ENCODE measurements around the gene OR9Q1. TPM values are rescaled to one million over a fixed set of nuclear protein-coding genes. Genes with fewer than 3 reads are reported as not detected.

OR9Q1 gene
- total and polyA plus RNA-seq, 2 experiments from 2014 or later, result not detected

DNA sequence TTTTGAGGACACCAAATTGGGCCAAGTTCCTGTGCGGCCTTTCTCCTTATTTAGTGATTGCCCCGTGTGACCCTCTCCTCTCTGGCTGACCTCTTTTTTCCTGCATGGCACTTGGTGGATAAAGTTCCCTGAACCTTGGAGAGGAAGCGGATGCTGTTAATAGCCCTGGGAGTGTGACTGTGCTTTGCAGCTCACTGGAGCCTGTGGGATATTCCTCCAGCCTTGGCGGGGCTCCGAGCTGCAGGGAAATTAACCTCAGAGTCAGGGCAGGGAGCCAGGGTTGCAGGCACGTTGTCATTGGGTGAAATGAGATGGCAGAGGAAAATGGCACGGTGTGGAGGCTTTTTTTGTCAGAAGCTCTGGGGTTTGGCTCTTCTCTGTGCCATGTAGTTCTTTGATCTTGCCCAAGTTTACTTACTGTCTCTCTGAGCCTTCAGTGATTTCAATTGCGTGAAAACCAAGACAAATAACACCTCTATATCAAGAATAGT lies 965 bp downstream of the OR9Q1 start (continued):
- TF ChIP-seq, protein P1, sequence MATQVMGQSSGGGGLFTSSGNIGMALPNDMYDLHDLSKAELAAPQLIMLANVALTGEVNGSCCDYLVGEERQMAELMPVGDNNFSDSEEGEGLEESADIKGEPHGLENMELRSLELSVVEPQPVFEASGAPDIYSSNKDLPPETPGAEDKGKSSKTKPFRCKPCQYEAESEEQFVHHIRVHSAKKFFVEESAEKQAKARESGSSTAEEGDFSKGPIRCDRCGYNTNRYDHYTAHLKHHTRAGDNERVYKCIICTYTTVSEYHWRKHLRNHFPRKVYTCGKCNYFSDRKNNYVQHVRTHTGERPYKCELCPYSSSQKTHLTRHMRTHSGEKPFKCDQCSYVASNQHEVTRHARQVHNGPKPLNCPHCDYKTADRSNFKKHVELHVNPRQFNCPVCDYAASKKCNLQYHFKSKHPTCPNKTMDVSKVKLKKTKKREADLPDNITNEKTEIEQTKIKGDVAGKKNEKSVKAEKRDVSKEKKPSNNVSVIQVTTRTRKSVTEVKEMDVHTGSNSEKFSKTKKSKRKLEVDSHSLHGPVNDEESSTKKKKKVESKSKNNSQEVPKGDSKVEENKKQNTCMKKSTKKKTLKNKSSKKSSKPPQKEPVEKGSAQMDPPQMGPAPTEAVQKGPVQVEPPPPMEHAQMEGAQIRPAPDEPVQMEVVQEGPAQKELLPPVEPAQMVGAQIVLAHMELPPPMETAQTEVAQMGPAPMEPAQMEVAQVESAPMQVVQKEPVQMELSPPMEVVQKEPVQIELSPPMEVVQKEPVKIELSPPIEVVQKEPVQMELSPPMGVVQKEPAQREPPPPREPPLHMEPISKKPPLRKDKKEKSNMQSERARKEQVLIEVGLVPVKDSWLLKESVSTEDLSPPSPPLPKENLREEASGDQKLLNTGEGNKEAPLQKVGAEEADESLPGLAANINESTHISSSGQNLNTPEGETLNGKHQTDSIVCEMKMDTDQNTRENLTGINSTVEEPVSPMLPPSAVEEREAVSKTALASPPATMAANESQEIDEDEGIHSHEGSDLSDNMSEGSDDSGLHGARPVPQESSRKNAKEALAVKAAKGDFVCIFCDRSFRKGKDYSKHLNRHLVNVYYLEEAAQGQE (IDR thresholded peaks at IDR 0.05; ENCODE audit: unreplicated experiment), result no peak
- TF ChIP-seq JUNB (IDR thresholded peaks at IDR 0.05; ENCODE audit: unreplicated experiment), result no peak
- TF ChIP-seq EZH2 (IDR thresholded peaks at IDR 0.05; ENCODE audit: low read depth, unreplicated experiment), result no peak
- TF ChIP-seq ZNF114 (CRISPR knock-in tag; IDR thresholded peaks at IDR 0.05), result no peak
- TF ChIP-seq POLR2AphosphoS5 (IDR thresholded peaks at IDR 0.05; ENCODE audit: low read depth), result no peak

DNA sequence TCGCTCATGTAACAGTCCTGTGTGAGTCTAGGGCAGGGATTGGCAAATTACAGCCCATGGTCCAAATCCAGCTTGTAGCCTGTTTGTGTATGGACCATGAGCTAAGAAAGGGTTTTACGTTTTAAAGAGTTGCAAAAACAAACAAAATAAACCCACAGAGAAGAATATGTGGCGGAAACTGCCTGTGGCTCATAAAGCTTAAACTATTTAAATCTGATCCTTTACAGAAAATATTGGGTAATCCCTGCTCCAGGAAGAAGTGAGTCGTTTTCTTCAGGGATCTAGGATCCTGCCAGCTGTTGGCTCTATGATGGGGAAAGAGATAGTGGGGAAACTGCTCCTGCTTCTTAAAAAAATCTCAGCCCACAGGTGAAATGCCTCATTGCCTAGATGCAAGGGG lies 3.7 kb downstream of the OR9Q1 start:
- Histone ChIP-seq H3K27ac (ENCODE audit: low read depth) (no peak overlapping the region), H3K9me2 (ENCODE audit: insufficient read depth) (no peaks in the 10 kb centered on the region), H3K4me2 (no peak overlapping the region), H4K20me1 (replicated peaks; ENCODE audit: insufficient read depth) (no peaks in the 10 kb centered on the region), H2AFZ (peak overlapping the region; percentile 69; the same call in 1 of the 2 replicates), H3K36me3 (ENCODE audit: insufficient read depth) (no peaks in the 10 kb centered on the region), H3F3A (replicated peaks; ENCODE audit: low read depth) (no peaks in the 10 kb centered on the region), H3K79me2 (replicated peaks; ENCODE audit: insufficient read depth) (no peaks in the 10 kb centered on the region), H3K4me1 (ENCODE audit: insufficient read depth) (no peaks in the 10 kb centered on the region), H3K4me3 (no peak overlapping the region), H3K27me3 (ENCODE audit: insufficient read depth) (no peaks in the 10 kb centered on the region)
- H3K27me3 Mint-ChIP-seq (ENCODE audit: insufficient read depth, low read depth, poor library complexity), result peaks cover 1% of the 10 kb centered on the region
- no peaks in the 10 kb centered on the region for H3K4me1 Mint-ChIP-seq
- no peak overlapping the region for H3K27ac Mint-ChIP-seq
- H3K9me3 Mint-ChIP-seq, result no peaks in the 10 kb centered on the region; the same call in 2 of the 3 replicates
- ATAC-seq, result no peak
- no peak overlapping the region for H3K4me3 Mint-ChIP-seq
- H3K36me3 Mint-ChIP-seq (ENCODE audit: low read depth), result no peaks in the 10 kb centered on the region
- DNase-seq (ENCODE audit: low spot score), result no peak
- TF ChIP-seq CREB1 (CRISPR knock-in tag; IDR thresholded peaks at IDR 0.05; ENCODE audit: low read depth) (no peak), ZNF331 (CRISPR knock-in tag; IDR thresholded peaks at IDR 0.05; ENCODE audit: low read depth) (no peak), CTCF (conservative IDR thresholded peaks at IDR 0.05; ENCODE audit: low read depth in 2 of 2) (no peak), ZNF462 (CRISPR knock-in tag; IDR thresholded peaks at IDR 0.05) (no peak), STAT1 (IDR thresholded peaks at IDR 0.05; ENCODE audit: unreplicated experiment) (no peak), POLR2AphosphoS5 (IDR thresholded peaks at IDR 0.05; ENCODE audit: low read depth) (no peak), EZH2phosphoT487 (IDR thresholded peaks at IDR 0.05; ENCODE audit: unreplicated experiment) (no peak)

All from GM23338 (cell line).